Keratinocyte (primary cell): ENCODE data around the gene CTDSP1.

Experiments used
- CTCF ChIP-seq, 3 experiments: IDR thresholded peaks in 1 of 3; conservative IDR thresholded peaks in 1 of 3; optimal IDR thresholded peaks in 1 of 3; 2 replicates in 2 of 3; 3 replicates in 1 of 3; pipeline versions ENCODE3 to v1.5.1; 2011; ENCODE audit warnings: low read length in 3 of 3, mild to moderate bottlenecking in 3 of 3, moderate library complexity in 2 of 3, control low read depth in 1 of 3, inconsistent platforms in 1 of 3; ENCODE audit not compliant: insufficient read depth in 2 of 3; ENCODE audit errors: extremely low read depth in 1 of 3
- EZH2 ChIP-seq: IDR thresholded peaks from one replicate; pipeline ENCODE4 v1.6.1; 2012; ENCODE audit warnings: inconsistent platforms, mild to moderate bottlenecking, low read length, moderate library complexity

DNA sequence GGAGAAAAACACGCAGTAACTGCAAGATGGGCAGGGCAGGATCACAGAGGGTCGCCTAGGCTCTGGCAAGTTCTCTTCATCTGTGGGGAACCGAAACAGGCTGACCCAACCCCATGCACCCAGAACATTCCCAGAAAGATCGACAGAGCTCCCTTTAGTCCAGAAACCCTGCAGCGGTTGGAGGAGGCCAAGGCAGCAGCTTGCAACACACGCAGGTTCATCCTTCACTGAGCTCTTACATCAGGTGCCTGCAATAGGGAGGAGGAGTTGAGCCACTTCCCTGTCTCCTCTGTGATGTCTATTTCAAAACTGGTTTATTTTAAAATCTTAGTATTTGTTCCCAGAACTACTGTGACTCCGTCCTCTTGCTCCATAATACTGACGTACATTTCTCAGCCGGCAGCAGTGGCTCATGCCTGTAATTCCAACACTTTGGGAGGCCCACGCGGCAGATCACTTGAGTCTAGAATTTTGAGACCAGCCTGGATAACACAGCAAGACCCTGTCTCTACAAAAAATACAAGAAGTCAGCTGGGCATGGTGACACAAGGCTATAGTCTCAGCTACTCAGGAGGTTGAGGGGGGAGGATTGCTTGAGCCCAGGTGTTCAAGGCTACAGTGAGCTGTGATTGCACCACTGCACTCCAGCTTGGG is 29.1 kb upstream of the CTDSP1 start:
- TF ChIP-seq CTCF (optimal IDR thresholded peaks at IDR 0.05 in 1 of 3, IDR thresholded peaks at IDR 0.05 in 1 of 3, conservative IDR thresholded peaks at IDR 0.05 in 1 of 3; ENCODE audit: extremely low read depth in 1 of 3, insufficient read depth in 2 of 3, low read length in 3 of 3) = no peak
- TF ChIP-seq EZH2 = no peak
